Measurements from ENCODE around the gene FARP1.
"Not testable (repeated sequence)": the region's sequence is repeated elsewhere in the genome, so short reads cannot be mapped to it uniquely, and the experiment has no call there.

Gene FARP1

GRCh38 chr13:98406971-98407370, 264.1 kb downstream of the FARP1 start:
- Histone ChIP-seq H3K27ac (ENCODE audit: insufficient read depth in 1 of 2, low read depth in 1 of 2, low read length in 2 of 2, poor library complexity in 1 of 2, severe bottlenecking in 2 of 2) (no peak overlapping the region), H3K27me3 (replicated peaks in 2 of 5; ENCODE audit: control insufficient read depth in 4 of 5, insufficient read depth in 5 of 5, low read length in 4 of 5) (no peaks in the 10 kb centered on the region), H3K9me3 (ENCODE audit: control extremely low read depth in 1 of 5, control insufficient read depth in 4 of 5, insufficient read depth in 2 of 5, low read depth in 1 of 5, low read length in 4 of 5) (no peaks in the 10 kb centered on the region), H3K36me3 (ENCODE audit: control insufficient read depth in 4 of 4, insufficient read depth in 4 of 4, low read length in 3 of 4) (no peaks in the 10 kb centered on the region), H3K4me1 (ENCODE audit: control extremely low read depth in 1 of 4, control insufficient read depth in 4 of 4, insufficient read depth in 4 of 4, low read length in 3 of 4) (peaks cover 0 to 8% (median 4%) of the 10 kb centered on the region in 4 experiments), H3K4me3 (ENCODE audit: control insufficient read depth in 1 of 7, extremely low read depth in 1 of 7, insufficient read depth in 4 of 7, low read depth in 2 of 7, low read length in 6 of 7) (no peak overlapping the region)
- ChIA-PET POLR2A (no interaction called here), CTCF (no interaction called here)
- DNase-seq, result no peak
- 96% methylated on average over 4 of the region's 9 CpGs for WGBS (ENCODE audit: insufficient coverage)

GRCh38 chr13:98407575-98407974, 264.7 kb downstream of the FARP1 start:
- Histone ChIP-seq H3K27ac (ENCODE audit: insufficient read depth in 1 of 2, low read depth in 1 of 2, low read length in 2 of 2, poor library complexity in 1 of 2, severe bottlenecking in 2 of 2) (no peak overlapping the region), H3K4me1 (ENCODE audit: control extremely low read depth in 1 of 4, control insufficient read depth in 4 of 4, insufficient read depth in 4 of 4, low read length in 3 of 4) (peaks cover 2 to 12% (median 7%) of the 10 kb centered on the region in 4 experiments), H3K9me3 (ENCODE audit: control extremely low read depth in 1 of 5, control insufficient read depth in 4 of 5, insufficient read depth in 2 of 5, low read depth in 1 of 5, low read length in 4 of 5) (no peaks in the 10 kb centered on the region), H3K27me3 (replicated peaks in 2 of 5; ENCODE audit: control insufficient read depth in 4 of 5, insufficient read depth in 5 of 5, low read length in 4 of 5) (no peaks in the 10 kb centered on the region), H3K36me3 (ENCODE audit: control insufficient read depth in 4 of 4, insufficient read depth in 4 of 4, low read length in 3 of 4) (no peaks in the 10 kb centered on the region), H3K4me3 (ENCODE audit: control insufficient read depth in 1 of 7, extremely low read depth in 1 of 7, insufficient read depth in 4 of 7, low read depth in 2 of 7, low read length in 6 of 7) (no peak overlapping the region)
- ChIA-PET CTCF (interaction anchor here (1.3 kb wide), 1 partner anchor 106 kb away, joined by 4 read pairs; no protein-coding TSS in a partner anchor), POLR2A (interaction anchor here (0.6 kb wide), 1 partner anchor 379 kb away, joined by 4 read pairs; no protein-coding TSS in a partner anchor)
- DNase-seq, result no peak
- whole genome bisulfite sequencing (ENCODE audit: insufficient coverage), result 93% methylated on average over 4 of the region's 4 CpGs

- Histone ChIP-seq H3K27me3 (replicated peaks in 2 of 5; ENCODE audit: control insufficient read depth in 4 of 5, insufficient read depth in 5 of 5, low read length in 4 of 5) (no peaks in the 10 kb centered on the region), H3K4me3 (ENCODE audit: control insufficient read depth in 1 of 7, extremely low read depth in 1 of 7, insufficient read depth in 4 of 7, low read depth in 2 of 7, low read length in 6 of 7) (no peak overlapping the region), H3K9me3 (ENCODE audit: control extremely low read depth in 1 of 5, control insufficient read depth in 4 of 5, insufficient read depth in 2 of 5, low read depth in 1 of 5, low read length in 4 of 5) (no peaks in the 10 kb centered on the region), H3K36me3 (ENCODE audit: control insufficient read depth in 4 of 4, insufficient read depth in 4 of 4, low read length in 3 of 4) (no peaks in the 10 kb centered on the region), H3K4me1 (ENCODE audit: control extremely low read depth in 1 of 4, control insufficient read depth in 4 of 4, insufficient read depth in 4 of 4, low read length in 3 of 4) (peaks cover 5 to 12% (median 7%) of the 10 kb centered on the region in 4 experiments), H3K27ac (ENCODE audit: insufficient read depth in 1 of 2, low read depth in 1 of 2, low read length in 2 of 2, poor library complexity in 1 of 2, severe bottlenecking in 2 of 2) (no peak overlapping the region)
- no peak for DNase-seq
- ChIA-PET CTCF (no interaction called here), POLR2A (no interaction called here)
- 97% methylated on average over 5 of the region's 13 CpGs for WGBS (ENCODE audit: insufficient coverage)
Measured at GRCh38 chr13:98409281-98409680, 266.4 kb downstream of the FARP1 start.

- no peak for DNase-seq
- 100% methylated on average over 6 of the region's 11 CpGs for WGBS (ENCODE audit: insufficient coverage)
Measured at GRCh38 chr13:98410612-98411011, 267.7 kb downstream of the FARP1 start.

GRCh38 chr13:98411013-98411412, 268.1 kb downstream of the FARP1 start:
- 98% methylated on average over 5 of the region's 5 CpGs for WGBS (ENCODE audit: insufficient coverage)
- Histone ChIP-seq H3K4me1 (ENCODE audit: control extremely low read depth in 1 of 4, control insufficient read depth in 4 of 4, insufficient read depth in 4 of 4, low read length in 3 of 4) (peaks cover 5 to 12% (median 7%) of the 10 kb centered on the region in 4 experiments), H3K36me3 (ENCODE audit: control insufficient read depth in 4 of 4, insufficient read depth in 4 of 4, low read length in 3 of 4) (no peaks in the 10 kb centered on the region), H3K4me3 (ENCODE audit: control insufficient read depth in 1 of 7, extremely low read depth in 1 of 7, insufficient read depth in 4 of 7, low read depth in 2 of 7, low read length in 6 of 7) (no peak overlapping the region), H3K9me3 (ENCODE audit: control extremely low read depth in 1 of 5, control insufficient read depth in 4 of 5, insufficient read depth in 2 of 5, low read depth in 1 of 5, low read length in 4 of 5) (no peaks in the 10 kb centered on the region), H3K27me3 (replicated peaks in 2 of 5; ENCODE audit: control insufficient read depth in 4 of 5, insufficient read depth in 5 of 5, low read length in 4 of 5) (no peaks in the 10 kb centered on the region), H3K27ac (ENCODE audit: insufficient read depth in 1 of 2, low read depth in 1 of 2, low read length in 2 of 2, poor library complexity in 1 of 2, severe bottlenecking in 2 of 2) (no peak overlapping the region)
- POLR2A ChIA-PET, result no interaction called here
- CTCF ChIA-PET, result interaction anchor here (0.9 kb wide), 1 partner anchor 11 kb away, joined by 3 read pairs; no protein-coding TSS in a partner anchor
- no peak for DNase-seq

More at GRCh38 chr13:98410612-98411011, 267.7 kb downstream of the FARP1 start:
- Histone ChIP-seq H3K4me1 (ENCODE audit: control extremely low read depth in 1 of 4, control insufficient read depth in 4 of 4, insufficient read depth in 4 of 4, low read length in 3 of 4) (peaks cover 5 to 12% (median 7%) of the 10 kb centered on the region in 4 experiments), H3K4me3 (ENCODE audit: control insufficient read depth in 1 of 7, extremely low read depth in 1 of 7, insufficient read depth in 4 of 7, low read depth in 2 of 7, low read length in 6 of 7) (no peak overlapping the region), H3K36me3 (ENCODE audit: control insufficient read depth in 4 of 4, insufficient read depth in 4 of 4, low read length in 3 of 4) (no peaks in the 10 kb centered on the region), H3K9me3 (ENCODE audit: control extremely low read depth in 1 of 5, control insufficient read depth in 4 of 5, insufficient read depth in 2 of 5, low read depth in 1 of 5, low read length in 4 of 5) (no peaks in the 10 kb centered on the region), H3K27ac (ENCODE audit: insufficient read depth in 1 of 2, low read depth in 1 of 2, low read length in 2 of 2, poor library complexity in 1 of 2, severe bottlenecking in 2 of 2) (no peak overlapping the region), H3K27me3 (replicated peaks in 2 of 5; ENCODE audit: control insufficient read depth in 4 of 5, insufficient read depth in 5 of 5, low read length in 4 of 5) (no peaks in the 10 kb centered on the region)
- CTCF ChIA-PET, result interaction anchor here (0.9 kb wide), 1 partner anchor 11 kb away, joined by 3 read pairs; no protein-coding TSS in a partner anchor
- POLR2A ChIA-PET, result interaction anchor here (0.6 kb wide), 1 partner anchor 26 kb away, joined by 3 read pairs; no protein-coding TSS in a partner anchor

GRCh38 chr13:98411617-98412265, 268.8 kb downstream of the FARP1 start:
- CTCF ChIA-PET, result no interaction called here
- Histone ChIP-seq H3K4me1 (ENCODE audit: control extremely low read depth in 1 of 4, control insufficient read depth in 4 of 4, insufficient read depth in 4 of 4, low read length in 3 of 4) (peaks cover 5 to 12% (median 7%) of the 10 kb centered on the region in 4 experiments), H3K27me3 (replicated peaks in 2 of 5; ENCODE audit: control insufficient read depth in 4 of 5, insufficient read depth in 5 of 5, low read length in 4 of 5) (no peaks in the 10 kb centered on the region), H3K9me3 (ENCODE audit: control extremely low read depth in 1 of 5, control insufficient read depth in 4 of 5, insufficient read depth in 2 of 5, low read depth in 1 of 5, low read length in 4 of 5) (peaks cover 0 to 3% (median 0%) of the 10 kb centered on the region in 5 experiments), H3K27ac (ENCODE audit: insufficient read depth in 1 of 2, low read depth in 1 of 2, low read length in 2 of 2, poor library complexity in 1 of 2, severe bottlenecking in 2 of 2) (no peak overlapping the region), H3K36me3 (ENCODE audit: control insufficient read depth in 4 of 4, insufficient read depth in 4 of 4, low read length in 3 of 4) (no peaks in the 10 kb centered on the region), H3K4me3 (ENCODE audit: control insufficient read depth in 1 of 7, extremely low read depth in 1 of 7, insufficient read depth in 4 of 7, low read depth in 2 of 7, low read length in 6 of 7) (peak overlapping the region in 5 of 7 experiments; percentile 38 to 84 (median 75))
- POLR2A ChIA-PET, result no interaction called here
- peak; percentile 14 to 52 (median 44) for DNase-seq
- WGBS (ENCODE audit: insufficient coverage), result 2% methylated on average over 15 of the region's 16 CpGs

GRCh38 chr13:98413278-98413677, 270.4 kb downstream of the FARP1 start:
- DNase-seq; H3K27ac ChIP-seq (ENCODE audit: insufficient read depth in 1 of 2, low read depth in 1 of 2, low read length in 2 of 2, poor library complexity in 1 of 2, severe bottlenecking in 2 of 2); CTCF ChIA-PET; H3K4me3 ChIP-seq (ENCODE audit: control insufficient read depth in 1 of 7, extremely low read depth in 1 of 7, insufficient read depth in 4 of 7, low read depth in 2 of 7, low read length in 6 of 7); H3K9me3 ChIP-seq (ENCODE audit: control extremely low read depth in 1 of 5, control insufficient read depth in 4 of 5, insufficient read depth in 2 of 5, low read depth in 1 of 5, low read length in 4 of 5); H3K36me3 ChIP-seq (ENCODE audit: control insufficient read depth in 4 of 4, insufficient read depth in 4 of 4, low read length in 3 of 4); POLR2A ChIA-PET; H3K27me3 ChIP-seq (replicated peaks in 2 of 5; ENCODE audit: control insufficient read depth in 4 of 5, insufficient read depth in 5 of 5, low read length in 4 of 5): not testable (repeated sequence)
- WGBS (ENCODE audit: insufficient coverage), result 100% methylated on average over 1 of the region's 3 CpGs
- peaks cover 5 to 12% (median 7%) of the 10 kb centered on the region in 4 experiments for H3K4me1 ChIP-seq (ENCODE audit: control extremely low read depth in 1 of 4, control insufficient read depth in 4 of 4, insufficient read depth in 4 of 4, low read length in 3 of 4)
